Activated CD8-positive, alpha-beta T cell treated with anti-CD3 and anti-CD28 coated beads for 36 hours (primary cell): ENCODE measurements around the gene PAPPA2. TPM values are rescaled to one million over a fixed set of nuclear protein-coding genes. Genes with fewer than 3 reads are reported as not detected.

Experiments used
- ATAC-seq: fragments of 200-7000 bp; cut with Tn5 transposase; one replicate; pipeline ENCODE4 v1.10.0; 2021; ENCODE audit warnings: mild to moderate bottlenecking, moderate library complexity
- CTCF ChIA-PET: fragments of 350-600 bp; sonication (Branson Sonifier 250); formaldehyde crosslinking; loops from one replicate; lab custom pipeline; 2021; ENCODE audit warnings: antibody characterized with exemption; lab: Charles Lee
- POLR2A ChIA-PET: fragments of 350-600 bp; sonication (Branson Sonifier 250); formaldehyde crosslinking; loops from one replicate; lab custom pipeline; 2021; ENCODE audit warnings: antibody characterized with exemption; lab: Charles Lee
- DNase-seq: peaks from one replicate; pipeline ENCODE4 v3.0.0-alpha.2; 2020
- H3K27ac Mint-ChIP-seq: one replicate; pipeline ENCODE4 v1.8.0; 2021; ENCODE audit warnings: mild to moderate bottlenecking, mixed read lengths
- H3K27me3 Mint-ChIP-seq: one replicate; pipeline ENCODE4 v1.8.0; 2021; ENCODE audit warnings: mixed read lengths
- H3K36me3 Mint-ChIP-seq: one replicate; pipeline ENCODE4 v1.8.0; 2021; ENCODE audit warnings: low read depth, mixed read lengths
- H3K4me1 Mint-ChIP-seq: one replicate; pipeline ENCODE4 v1.8.0; 2021; ENCODE audit warnings: low read depth, mixed read lengths
- H3K4me3 Mint-ChIP-seq: one replicate; pipeline ENCODE4 v1.8.0; 2021; ENCODE audit warnings: mild to moderate bottlenecking, moderate library complexity, mixed read lengths
- H3K9me3 Mint-ChIP-seq: one replicate; pipeline ENCODE4 v1.8.0; 2021; ENCODE audit warnings: mixed read lengths
- intact Hi-C: fragments of 100-400 bp; cut with micrococcal nuclease; formaldehyde crosslinking; loops from one replicate; pipeline ENCODE4 v1.10.0; 2022
- total RNA-seq, 2 experiments: library from RNA; stranded (reverse); gene quantifications; one replicate each; pipeline ENCODE4 v1.2.3, GENCODE V29; 2021
- TF ChIP-seq, protein P1 (sequence below): fragments of 200-600 bp; IDR thresholded peaks from one replicate; pipeline ENCODE4 v1.8.0; 2022; ENCODE audit warnings: antibody characterized with exemption, mild to moderate bottlenecking

PAPPA2 gene
- total RNA-seq, 2 experiments from 2014 or later: 0.07 to 0.13 TPM

DNA sequence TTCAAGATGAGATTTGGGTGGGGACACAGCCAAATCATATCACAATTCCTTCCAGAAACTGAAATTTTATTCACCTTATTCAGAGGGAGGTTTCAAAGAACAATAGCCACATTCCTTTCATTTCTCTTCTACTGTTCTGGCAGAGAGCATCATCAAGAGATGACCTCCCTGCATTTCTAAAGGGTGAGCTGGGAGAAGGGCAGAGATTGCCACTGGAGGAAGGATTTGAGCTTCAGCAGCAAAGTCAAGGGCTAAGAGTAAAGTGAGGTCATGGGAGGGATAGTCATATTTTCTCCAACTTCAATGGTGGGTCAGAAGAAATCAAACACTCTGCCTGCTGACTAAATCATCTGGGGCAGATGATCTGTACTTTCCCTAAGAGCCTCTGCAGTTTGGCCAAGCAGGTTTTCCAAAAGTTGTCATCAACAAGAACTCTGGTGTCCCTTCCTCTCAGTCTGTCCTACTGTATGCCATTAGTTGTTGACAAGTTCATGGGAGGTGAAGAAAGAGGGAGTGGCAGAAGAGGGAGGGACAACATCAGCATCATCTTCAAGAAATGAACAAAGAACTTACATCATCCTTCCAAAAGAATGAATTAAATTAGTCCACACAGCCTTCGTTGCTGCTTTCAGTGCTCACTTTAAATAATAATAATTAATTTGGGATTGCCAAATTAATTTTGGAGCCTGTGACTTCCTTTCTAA is 403.2 kb downstream of the PAPPA2 start:
- intact Hi-C loops: no loop called here
- DNase-seq: no peak
- POLR2A ChIA-PET: no interaction called here
- Mint-ChIP-seq H3K4me3 (no peak overlapping the region), H3K9me3 (peaks cover 2% of the 10 kb centered on the region), H3K36me3 (no peaks in the 10 kb centered on the region), H3K27me3 (no peaks in the 10 kb centered on the region), H3K27ac (no peak overlapping the region), H3K4me1 (no peaks in the 10 kb centered on the region)
- TF ChIP-seq, protein P1, sequence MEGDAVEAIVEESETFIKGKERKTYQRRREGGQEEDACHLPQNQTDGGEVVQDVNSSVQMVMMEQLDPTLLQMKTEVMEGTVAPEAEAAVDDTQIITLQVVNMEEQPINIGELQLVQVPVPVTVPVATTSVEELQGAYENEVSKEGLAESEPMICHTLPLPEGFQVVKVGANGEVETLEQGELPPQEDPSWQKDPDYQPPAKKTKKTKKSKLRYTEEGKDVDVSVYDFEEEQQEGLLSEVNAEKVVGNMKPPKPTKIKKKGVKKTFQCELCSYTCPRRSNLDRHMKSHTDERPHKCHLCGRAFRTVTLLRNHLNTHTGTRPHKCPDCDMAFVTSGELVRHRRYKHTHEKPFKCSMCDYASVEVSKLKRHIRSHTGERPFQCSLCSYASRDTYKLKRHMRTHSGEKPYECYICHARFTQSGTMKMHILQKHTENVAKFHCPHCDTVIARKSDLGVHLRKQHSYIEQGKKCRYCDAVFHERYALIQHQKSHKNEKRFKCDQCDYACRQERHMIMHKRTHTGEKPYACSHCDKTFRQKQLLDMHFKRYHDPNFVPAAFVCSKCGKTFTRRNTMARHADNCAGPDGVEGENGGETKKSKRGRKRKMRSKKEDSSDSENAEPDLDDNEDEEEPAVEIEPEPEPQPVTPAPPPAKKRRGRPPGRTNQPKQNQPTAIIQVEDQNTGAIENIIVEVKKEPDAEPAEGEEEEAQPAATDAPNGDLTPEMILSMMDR: no peak
- CTCF ChIA-PET: no interaction called here
- ATAC-seq: no peak

- no peak overlapping the region for H3K4me3 Mint-ChIP-seq
- TF ChIP-seq, protein P1: no peak
- no peak for DNase-seq
- ChIA-PET CTCF (no interaction called here), POLR2A (no interaction called here)
- H3K27ac Mint-ChIP-seq: no peak overlapping the region
- no peak for ATAC-seq
- H3K4me1 Mint-ChIP-seq: no peaks in the 10 kb centered on the region
- H3K36me3 Mint-ChIP-seq: no peaks in the 10 kb centered on the region
- H3K9me3 Mint-ChIP-seq: peaks cover 2% of the 10 kb centered on the region
- intact Hi-C loops: no loop called here
- H3K27me3 Mint-ChIP-seq: no peaks in the 10 kb centered on the region
Observed at GRCh38 chr1:176869577-176869976, 406.6 kb downstream of the PAPPA2 start.

DNA sequence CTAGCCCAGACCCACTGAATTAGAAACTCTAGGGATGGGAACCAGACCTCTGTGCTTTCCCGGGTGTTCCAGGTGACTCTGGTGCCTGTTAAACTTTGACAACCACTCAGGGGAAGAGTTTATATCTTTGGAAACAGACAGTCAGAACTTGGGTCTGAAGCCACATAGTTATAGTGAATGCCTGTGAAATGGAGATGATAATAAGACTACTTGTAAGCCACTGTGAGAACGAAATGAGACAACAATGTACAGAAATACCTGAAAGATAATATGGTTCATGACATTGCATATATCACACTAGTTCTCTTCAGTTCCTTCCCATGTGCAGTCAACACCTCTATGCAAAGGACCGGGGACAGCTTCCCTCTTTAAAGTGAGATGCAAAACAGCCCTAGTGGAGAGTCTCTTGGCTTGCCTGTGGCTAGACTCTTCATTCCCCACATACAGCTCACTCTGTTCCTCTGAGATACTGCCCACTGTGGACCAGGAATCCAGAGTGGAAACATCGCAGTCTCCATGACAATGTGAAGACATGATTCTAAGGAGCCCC is 414.1 kb downstream of the PAPPA2 start:
- Mint-ChIP-seq H3K4me1 (no peaks in the 10 kb centered on the region), H3K36me3 (no peaks in the 10 kb centered on the region), H3K4me3 (no peak overlapping the region), H3K9me3 (no peaks in the 10 kb centered on the region), H3K27me3 (peaks cover 3% of the 10 kb centered on the region), H3K27ac (no peak overlapping the region)
- no peak for DNase-seq
- TF ChIP-seq, protein P1: no peak
- intact Hi-C loops: no loop called here
- no peak for ATAC-seq
- CTCF ChIA-PET: no interaction called here
- POLR2A ChIA-PET: no interaction called here

DNA sequence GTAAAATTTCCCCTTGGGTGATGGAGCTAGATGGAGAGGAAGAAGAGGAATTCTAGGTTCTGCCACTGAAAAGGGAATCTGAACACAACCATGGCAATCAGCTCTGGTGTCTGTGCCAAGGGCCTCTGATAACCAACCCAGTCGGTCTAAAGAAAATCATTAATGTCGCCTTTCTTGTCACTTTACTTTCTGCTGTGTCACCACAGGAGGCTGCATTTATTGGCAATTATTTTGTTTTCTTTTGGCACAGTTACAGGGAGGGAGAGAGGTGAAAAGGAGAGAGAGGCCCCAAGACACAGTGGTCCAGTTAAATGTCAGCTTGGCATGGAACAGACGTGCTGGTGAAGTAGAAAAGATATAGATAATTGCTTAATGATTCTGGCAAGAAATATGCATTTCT is 414.6 kb downstream of the PAPPA2 start:
- H3K4me3 Mint-ChIP-seq: no peak overlapping the region
- H3K4me1 Mint-ChIP-seq: no peaks in the 10 kb centered on the region
- no peak for ATAC-seq
- H3K36me3 Mint-ChIP-seq: no peaks in the 10 kb centered on the region
- H3K27me3 Mint-ChIP-seq: peaks cover 3% of the 10 kb centered on the region
- TF ChIP-seq, protein P1: no peak
- no peak overlapping the region for H3K27ac Mint-ChIP-seq
- no peaks in the 10 kb centered on the region for H3K9me3 Mint-ChIP-seq
- CTCF ChIA-PET: interaction anchor here (1.0 kb wide), 1 partner anchor 317 kb away, joined by 3 read pairs; no protein-coding TSS in a partner anchor
- DNase-seq: no peak
- POLR2A ChIA-PET: no interaction called here
- intact Hi-C loops: no loop called here
